HFFc6 (cell line): ENCODE measurements around the gene PTPRF. TPM values are rescaled to one million over a fixed set of nuclear protein-coding genes. Genes with fewer than 3 reads are reported as not detected.
A peak's percentile ranks its signal among the peaks of the same experiment; 100 is the strongest.

Experiments
- DNase-seq: peaks from one replicate; pipeline ENCODE4 v3.0.0-alpha.2; 2018
- H3K27ac Mint-ChIP-seq: 2 replicates; pipeline ENCODE4 v1.8.0; 2020; ENCODE audit warnings: mild to moderate bottlenecking, mixed read lengths
- H3K27me3 Mint-ChIP-seq: 2 replicates; pipeline ENCODE4 v1.8.0; 2021; ENCODE audit warnings: mild to moderate bottlenecking, moderate library complexity, mixed read lengths; ENCODE audit not compliant: insufficient read depth
- H3K36me3 Mint-ChIP-seq: 2 replicates; pipeline ENCODE4 v1.8.0; 2021; ENCODE audit warnings: low read depth, mixed read lengths
- H3K4me1 Mint-ChIP-seq: 2 replicates; pipeline ENCODE4 v1.8.0; 2020; ENCODE audit warnings: low read depth, mixed read lengths
- H3K4me3 Mint-ChIP-seq: 2 replicates; pipeline ENCODE4 v1.8.0; 2020; ENCODE audit warnings: mild to moderate bottlenecking, moderate library complexity, mixed read lengths
- H3K9me3 Mint-ChIP-seq: 2 replicates; pipeline ENCODE4 v1.8.0; 2020; ENCODE audit warnings: mild to moderate bottlenecking, mixed read lengths
- total RNA-seq, 6 experiments: library from RNA; stranded (reverse); fragmentation: NEBNext Ultra II Directional; extraction: Animal tissue kit (Norgen Biotek cat#: 25700); gene quantifications; 2 replicates in 1 of 6; 3 replicates in 5 of 6; pipeline ENCODE4 v1.2.3, GENCODE V29; 2021
- TF ChIP-seq, protein P1 (sequence below): fragments of 200-600 bp; sonication (generic); IDR thresholded peaks from 2 replicates; pipeline ENCODE4 v1.5.0; 2021; ENCODE audit warnings: antibody characterized with exemption, mild to moderate bottlenecking

The PTPRF gene
- total RNA-seq, 6 experiments from 2014 or later = 94.3 to 119 (median 109) TPM

- Mint-ChIP-seq H3K4me1 (peaks cover under 1% of the 10 kb centered on the region), H3K27me3 (no peaks in the 10 kb centered on the region; the same call in 1 of the 2 replicates), H3K4me3 (no peak overlapping the region), H3K36me3 (peaks cover 9% of the 10 kb centered on the region), H3K27ac (no peak overlapping the region), H3K9me3 (no peaks in the 10 kb centered on the region)
- no peak for DNase-seq
- TF ChIP-seq, protein P1, sequence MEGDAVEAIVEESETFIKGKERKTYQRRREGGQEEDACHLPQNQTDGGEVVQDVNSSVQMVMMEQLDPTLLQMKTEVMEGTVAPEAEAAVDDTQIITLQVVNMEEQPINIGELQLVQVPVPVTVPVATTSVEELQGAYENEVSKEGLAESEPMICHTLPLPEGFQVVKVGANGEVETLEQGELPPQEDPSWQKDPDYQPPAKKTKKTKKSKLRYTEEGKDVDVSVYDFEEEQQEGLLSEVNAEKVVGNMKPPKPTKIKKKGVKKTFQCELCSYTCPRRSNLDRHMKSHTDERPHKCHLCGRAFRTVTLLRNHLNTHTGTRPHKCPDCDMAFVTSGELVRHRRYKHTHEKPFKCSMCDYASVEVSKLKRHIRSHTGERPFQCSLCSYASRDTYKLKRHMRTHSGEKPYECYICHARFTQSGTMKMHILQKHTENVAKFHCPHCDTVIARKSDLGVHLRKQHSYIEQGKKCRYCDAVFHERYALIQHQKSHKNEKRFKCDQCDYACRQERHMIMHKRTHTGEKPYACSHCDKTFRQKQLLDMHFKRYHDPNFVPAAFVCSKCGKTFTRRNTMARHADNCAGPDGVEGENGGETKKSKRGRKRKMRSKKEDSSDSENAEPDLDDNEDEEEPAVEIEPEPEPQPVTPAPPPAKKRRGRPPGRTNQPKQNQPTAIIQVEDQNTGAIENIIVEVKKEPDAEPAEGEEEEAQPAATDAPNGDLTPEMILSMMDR = no peak
Observed at GRCh38 chr1:43542527-43543458, 12.1 kb downstream of the PTPRF start.

DNA sequence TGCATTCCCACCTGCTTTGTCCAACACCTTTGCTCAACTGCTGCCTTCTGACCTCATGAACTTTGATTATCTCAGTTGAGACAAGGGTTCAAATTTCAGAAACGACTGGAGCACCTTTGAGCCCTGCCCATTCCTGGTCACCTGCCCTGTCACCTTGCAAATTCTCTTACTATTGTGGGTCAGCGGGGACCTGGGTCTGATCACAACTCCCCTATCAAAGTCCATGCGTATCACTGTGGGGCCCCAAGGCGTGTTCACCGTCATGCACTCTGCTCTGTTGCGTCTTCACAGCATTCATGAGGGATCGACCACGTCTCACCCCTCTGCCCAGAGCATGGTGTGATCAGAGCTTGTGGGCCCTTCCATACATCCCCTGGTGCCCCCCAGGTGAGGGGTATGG lies 12.9 kb downstream of the PTPRF start:
- TF ChIP-seq, protein P1 = no peak
- H3K9me3 Mint-ChIP-seq = no peaks in the 10 kb centered on the region
- no peak overlapping the region for H3K4me3 Mint-ChIP-seq
- H3K4me1 Mint-ChIP-seq = no peaks in the 10 kb centered on the region; the same call in 1 of the 2 replicates
- peaks cover 9% of the 10 kb centered on the region for H3K36me3 Mint-ChIP-seq
- no peak for DNase-seq
- H3K27ac Mint-ChIP-seq = no peak overlapping the region
- H3K27me3 Mint-ChIP-seq = no peaks in the 10 kb centered on the region; the same call in 1 of the 2 replicates

- Mint-ChIP-seq H3K9me3 (no peaks in the 10 kb centered on the region), H3K27ac (peak overlapping the region; percentile 10; the same call in 1 of the 2 replicates), H3K4me1 (no peaks in the 10 kb centered on the region; the same call in 1 of the 2 replicates), H3K4me3 (no peak overlapping the region), H3K27me3 (no peaks in the 10 kb centered on the region), H3K36me3 (no peaks in the 10 kb centered on the region)
- TF ChIP-seq, protein P1 = no peak
- no peak for DNase-seq
Observed at GRCh38 chr1:43545339-43545694, 14.6 kb downstream of the PTPRF start.

DNA sequence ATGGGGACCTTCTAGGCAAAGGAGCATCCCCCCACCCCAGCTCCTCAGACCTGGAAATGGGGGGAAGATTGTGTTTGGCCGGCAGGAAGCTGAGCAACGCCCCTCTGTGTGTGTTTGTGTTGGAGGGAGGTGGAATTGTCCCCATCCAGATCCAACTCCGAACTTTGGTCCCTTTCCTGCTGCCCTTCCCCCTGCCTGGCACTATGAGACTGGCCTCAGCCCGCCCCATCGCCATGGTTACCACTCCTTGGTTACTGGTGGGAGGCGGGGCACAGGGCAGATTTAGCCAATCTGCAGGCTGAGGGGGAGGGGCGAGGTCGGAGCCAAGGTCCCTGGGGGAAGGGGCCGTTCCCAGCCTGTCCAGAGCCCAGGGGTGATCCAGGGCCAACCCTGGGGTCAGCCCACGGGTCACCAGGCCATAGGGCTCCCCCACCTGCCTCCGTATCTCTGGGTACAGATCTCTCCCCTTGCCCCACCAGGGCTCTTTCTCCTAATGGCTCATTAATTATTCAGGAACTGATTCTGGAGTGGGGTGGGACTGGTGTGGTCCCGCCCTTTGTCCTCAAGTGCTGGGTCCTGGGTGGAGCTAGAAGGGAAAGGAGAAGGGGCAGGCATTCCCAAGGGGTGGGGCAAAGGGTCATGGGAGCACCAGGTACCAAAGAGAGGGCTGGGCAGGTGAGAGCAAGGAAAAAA lies 15.2 kb downstream of the PTPRF start:
- Mint-ChIP-seq H3K4me3 (no peak overlapping the region), H3K27me3 (no peaks in the 10 kb centered on the region), H3K4me1 (no peaks in the 10 kb centered on the region; the same call in 1 of the 2 replicates), H3K27ac (no peak overlapping the region), H3K9me3 (no peaks in the 10 kb centered on the region), H3K36me3 (no peaks in the 10 kb centered on the region)
- DNase-seq = peak; percentile 20
- TF ChIP-seq, protein P1 = no peak

- no peaks in the 10 kb centered on the region for H3K36me3 Mint-ChIP-seq
- no peak overlapping the region for H3K4me3 Mint-ChIP-seq
- H3K27me3 Mint-ChIP-seq = no peaks in the 10 kb centered on the region
- DNase-seq = no peak
- no peaks in the 10 kb centered on the region; the same call in 1 of the 2 replicates for H3K4me1 Mint-ChIP-seq
- H3K9me3 Mint-ChIP-seq = no peaks in the 10 kb centered on the region
- H3K27ac Mint-ChIP-seq = no peak overlapping the region
- TF ChIP-seq, protein P1 = no peak
Observed at GRCh38 chr1:43546388-43547100, 15.9 kb downstream of the PTPRF start.
